GM19239 (cell line): Measurements from ENCODE around the gene IDH3B.
"Not testable (repeated sequence)": the region's sequence is repeated elsewhere in the genome, so short reads cannot be mapped to it uniquely, and the experiment has no call there.

Experiments used
- DNase-seq: peaks from one replicate; pipeline ENCODE4 v3.0.0; 2011; ENCODE audit warnings: low spot score; ENCODE audit not compliant: insufficient read length
- FAIRE-seq: peaks from 2 replicates; lab custom pipeline; 2011; peaks lifted over from hg19 to GRCh38; lab: Jason Lieb, UNC

The IDH3B gene

DNA sequence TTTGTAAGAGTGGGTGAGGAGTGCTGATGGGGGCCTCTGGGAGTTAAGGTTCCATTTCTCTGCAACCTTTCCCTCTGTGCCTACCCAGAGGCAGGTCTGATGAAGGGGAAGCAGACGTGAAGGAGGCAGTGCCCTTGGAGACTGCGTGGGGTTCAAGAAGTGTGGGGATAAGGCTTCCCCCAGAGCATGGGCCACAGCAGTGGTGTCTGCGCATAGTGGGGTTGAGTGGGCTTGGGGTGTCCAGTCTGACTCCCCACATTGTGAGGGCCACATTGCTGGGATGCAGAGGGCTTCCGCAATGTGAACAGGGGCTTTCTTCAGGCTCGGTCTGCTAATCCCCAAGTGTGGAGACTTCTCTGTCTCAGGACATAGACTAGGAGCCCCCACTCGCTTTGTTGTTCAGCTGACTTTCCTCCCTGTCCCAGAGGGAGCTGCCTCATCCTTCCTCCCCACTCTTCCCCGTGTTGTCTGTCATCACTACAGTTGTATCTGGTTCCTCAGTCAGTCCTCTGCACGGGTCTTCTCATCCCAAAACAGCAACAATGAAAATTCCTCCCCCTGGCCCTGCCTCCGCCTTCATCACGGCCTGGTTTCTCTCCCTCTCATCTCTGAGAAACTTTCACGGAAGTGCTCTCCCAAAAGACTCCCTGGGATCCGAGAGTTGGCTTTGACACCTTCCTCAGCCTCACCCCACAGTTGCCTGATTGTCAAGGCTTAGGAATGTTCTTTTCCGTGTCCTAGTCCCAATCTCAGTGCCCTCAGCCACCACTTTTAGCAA is 31.4 kb upstream of the IDH3B start:
- FAIRE-seq (no peak), DNase-seq (no peak)

DNA sequence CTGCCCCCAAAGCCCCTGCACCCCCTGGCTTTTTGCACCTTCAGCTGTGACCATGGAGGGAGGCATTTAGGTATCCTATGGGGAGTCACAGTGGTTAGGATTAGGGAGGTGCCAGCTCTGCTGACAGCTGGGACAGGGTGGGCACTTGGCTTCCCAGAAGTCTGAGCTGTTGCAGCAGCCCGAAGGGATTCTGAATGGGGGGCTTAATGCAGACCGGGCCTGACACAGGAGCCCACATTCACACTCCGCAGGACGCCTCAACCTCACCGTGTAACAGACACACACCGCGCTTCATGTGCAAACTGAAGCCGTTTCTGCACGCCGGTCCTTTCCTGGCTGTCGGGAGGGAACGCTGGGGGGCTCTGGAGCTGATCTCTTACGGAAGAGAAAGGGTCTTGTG is 30.5 kb upstream of the IDH3B start:
- FAIRE-seq (no peak), DNase-seq (no peak)

DNA sequence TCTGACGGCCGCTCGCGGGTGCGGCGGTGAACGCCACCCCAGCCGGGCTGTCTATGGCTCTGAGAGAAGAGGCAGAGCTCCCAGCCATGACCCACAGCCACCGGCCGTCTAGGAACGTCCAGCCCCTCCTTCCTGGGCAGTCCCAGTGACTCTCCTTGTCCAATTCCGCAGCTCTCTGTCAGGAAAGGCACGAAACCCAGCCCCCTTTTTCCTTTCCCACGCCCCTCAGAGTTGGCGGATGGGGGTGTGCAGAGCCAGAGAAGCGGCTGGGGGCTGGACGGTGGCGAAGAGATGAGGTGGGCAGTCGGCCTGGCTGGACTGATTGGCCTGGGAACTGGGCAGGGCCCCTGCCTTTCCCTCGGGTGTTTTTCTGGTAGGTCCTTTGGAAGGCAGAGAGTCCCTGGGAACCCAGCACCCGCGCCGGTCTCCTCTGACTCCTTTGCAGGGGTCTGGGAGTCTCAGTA is 30.0 kb upstream of the IDH3B start:
- FAIRE-seq (no peak), DNase-seq (no peak)

DNA sequence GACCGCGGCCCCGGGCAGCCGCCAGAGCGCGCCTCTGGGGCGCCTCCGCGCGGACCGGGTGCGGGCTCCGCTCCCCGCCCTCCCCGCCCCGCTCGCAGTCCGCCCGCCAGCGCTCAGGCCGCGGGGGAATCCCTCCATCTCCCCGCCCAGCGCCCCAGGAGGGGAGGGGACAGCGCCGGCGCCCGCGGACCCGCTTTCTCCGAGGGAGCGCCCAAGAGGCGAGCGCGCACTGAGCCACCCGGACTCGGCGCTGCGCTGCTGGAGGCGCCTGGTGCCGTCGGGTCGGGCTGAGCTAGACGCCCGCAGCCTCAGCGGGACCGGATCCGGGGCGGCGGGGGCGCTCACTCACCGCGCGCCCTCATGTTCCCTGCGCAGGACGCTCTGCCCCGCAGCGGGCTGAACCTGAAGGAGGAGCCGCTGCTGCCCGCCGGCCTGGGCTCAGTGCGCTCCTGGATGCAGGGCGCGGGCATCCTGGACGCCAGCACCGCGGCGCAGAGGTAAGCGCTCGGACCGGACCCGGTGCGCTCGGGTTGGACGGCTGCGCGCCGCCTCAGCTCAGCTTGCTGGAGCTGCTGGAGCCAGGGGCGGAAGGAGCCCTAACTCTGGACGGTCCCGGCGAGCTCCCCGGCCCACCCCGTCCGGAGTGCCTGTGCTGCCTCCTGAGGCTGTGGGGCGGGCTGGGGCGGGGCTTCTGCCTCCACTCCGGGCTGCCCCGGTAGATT is 29.4 kb upstream of the IDH3B start:
- FAIRE-seq (no peak), DNase-seq (peak; percentile 62)

DNA sequence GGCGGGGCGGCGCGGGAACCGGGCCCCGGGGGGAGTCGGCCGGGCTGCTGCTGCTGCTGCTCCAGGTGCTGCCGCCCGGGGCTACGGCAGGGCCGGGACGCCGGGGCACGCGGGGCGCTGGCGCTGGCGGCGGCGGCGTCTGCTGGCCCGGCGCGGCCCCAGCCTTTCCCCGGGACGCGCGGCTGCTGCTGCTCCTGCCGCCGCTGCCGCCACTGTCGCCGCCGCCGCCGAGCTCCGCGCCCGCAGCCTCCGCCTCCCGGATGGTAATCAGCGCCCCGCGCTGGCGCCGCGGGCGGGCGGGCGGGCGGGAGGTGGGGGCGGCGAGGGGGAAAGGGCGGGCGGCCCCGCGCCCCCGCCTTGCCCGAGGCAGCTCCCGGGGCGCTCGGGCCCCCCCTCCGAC is 28.9 kb upstream of the IDH3B start:
- DNase-seq = peak; percentile 69
- no peak for FAIRE-seq

DNA sequence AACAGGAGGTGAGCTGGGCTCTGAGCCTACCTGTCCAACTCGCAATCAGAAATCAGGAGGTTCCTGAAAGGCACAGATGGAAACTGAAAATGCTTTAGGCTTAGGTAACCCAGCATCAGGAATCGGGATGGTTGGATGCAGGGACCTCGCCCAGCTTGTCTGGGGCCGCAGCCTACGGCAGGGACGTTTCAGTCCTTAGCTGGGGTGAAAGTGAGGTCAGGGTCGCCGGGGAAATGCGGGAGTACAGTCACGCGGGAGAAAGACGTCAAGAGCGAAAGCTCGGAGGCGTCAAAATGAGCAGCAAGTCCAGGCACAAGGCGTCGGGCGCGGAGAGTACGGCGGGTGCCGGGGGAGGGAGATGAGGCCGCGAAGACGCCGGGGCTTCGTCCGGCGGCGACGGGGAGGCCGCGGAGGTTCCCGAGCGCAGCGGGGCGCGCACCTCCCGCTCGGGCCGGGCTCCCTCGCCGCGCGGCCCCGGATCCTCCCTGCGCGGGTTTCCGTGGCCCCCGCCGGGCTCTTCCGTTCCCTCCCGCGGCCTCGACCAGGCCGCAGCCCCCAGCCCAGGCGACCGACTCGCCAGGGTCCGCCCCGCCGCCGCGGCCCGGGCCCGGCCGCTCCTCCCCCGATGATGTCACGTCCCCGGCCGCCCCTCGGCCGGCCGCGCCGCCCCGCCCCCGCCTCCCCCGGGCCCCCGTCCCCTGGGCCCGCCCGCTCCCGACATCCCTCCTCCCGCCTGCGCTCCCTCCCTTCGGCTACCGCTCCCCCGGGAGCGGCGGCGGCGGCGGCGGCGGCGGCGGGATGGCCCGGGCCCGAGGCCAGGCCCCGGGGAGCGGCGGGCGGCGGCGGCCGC is 28.2 kb upstream of the IDH3B start, which contains the start of gene EBF4:
Gene EBF4 (plus strand): TSS at position 745 of the 850 bp plus-strand sequence. CDS start 866 bp downstream, outside the sequence.
- peak; percentile 62 for DNase-seq
- no peak for FAIRE-seq

DNA sequence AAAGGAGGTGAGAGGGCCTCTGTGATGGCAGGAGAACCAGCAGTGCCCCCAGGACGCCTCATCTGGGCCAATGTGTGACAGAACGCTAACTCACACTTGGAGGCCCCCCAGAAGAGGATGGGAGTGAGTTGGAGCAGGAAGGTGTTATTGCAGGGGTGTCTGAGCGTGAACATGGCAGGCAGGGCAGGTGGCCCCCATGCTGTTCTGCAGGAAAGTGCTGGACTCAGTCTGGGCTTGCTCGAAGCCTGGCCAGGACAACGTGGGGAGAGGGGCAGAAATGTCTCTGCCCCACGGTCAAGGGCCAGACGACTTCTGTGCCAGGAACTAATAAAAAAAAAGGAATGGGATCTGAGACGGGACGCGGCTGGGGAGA is 27.6 kb upstream of the IDH3B start:
- FAIRE-seq (no peak), DNase-seq (no peak)

DNA sequence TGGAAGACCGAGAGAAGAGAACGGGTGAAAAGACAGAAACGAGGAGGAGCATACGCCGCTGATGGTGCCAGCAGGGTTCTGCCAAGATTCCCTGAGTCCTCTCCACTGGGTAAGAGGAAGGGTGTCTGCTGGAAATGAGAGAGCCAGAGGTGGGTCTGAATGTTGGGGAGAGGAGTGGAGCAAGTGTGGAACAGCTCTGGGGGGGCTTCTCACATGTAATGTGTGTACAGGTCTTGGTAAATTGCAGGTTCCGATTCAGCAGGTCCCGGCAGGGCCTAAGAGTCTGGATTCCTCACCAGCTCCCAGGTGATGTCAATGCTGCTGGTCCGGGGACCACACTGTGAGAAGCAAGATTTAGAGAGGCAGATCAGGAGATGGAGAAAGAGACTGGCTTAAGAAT is 27.1 kb upstream of the IDH3B start:
- FAIRE-seq (no peak), DNase-seq (no peak)

DNA sequence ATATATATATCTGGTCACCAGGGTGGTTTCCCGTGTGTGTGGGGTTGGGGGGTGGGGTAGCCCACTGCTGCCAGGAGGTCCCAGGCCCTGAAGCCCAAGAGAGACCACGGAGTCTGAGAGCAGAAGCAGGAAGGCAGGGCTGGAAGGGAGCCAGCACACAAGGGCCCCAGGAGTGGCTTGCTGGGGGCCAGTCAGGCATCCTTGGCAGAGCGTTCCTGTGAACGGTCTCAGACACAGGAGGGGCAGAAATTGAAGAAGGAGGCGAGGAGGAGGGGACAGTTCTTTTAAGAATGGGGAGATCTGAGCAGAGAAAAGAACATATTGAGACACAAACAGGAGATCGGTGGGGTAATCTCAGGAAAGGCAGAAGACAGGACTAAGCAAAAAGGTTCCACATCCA is 26.7 kb upstream of the IDH3B start:
- DNase-seq (no peak), FAIRE-seq (no peak)

DNA sequence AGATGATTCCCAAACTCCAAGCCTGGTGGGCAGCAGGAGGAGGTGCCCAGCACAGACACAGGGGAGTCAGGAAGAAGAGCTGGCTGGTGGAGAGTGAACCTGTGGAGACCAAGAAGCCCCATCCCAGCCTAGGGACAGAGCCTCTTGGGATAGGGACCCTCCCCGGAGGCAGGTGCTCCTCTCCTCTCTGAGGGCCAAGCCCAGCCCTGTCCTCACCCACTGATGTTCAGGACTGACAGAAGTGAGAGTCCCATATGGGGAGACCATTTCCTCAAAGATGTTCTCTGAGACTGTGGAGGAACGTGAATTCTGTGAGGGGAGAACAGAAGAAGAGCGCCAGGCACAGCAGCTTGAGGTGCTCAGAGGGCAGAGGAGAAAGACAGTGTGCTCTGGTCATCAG is 26.2 kb upstream of the IDH3B start:
- DNase-seq (no peak), FAIRE-seq (no peak)

DNA sequence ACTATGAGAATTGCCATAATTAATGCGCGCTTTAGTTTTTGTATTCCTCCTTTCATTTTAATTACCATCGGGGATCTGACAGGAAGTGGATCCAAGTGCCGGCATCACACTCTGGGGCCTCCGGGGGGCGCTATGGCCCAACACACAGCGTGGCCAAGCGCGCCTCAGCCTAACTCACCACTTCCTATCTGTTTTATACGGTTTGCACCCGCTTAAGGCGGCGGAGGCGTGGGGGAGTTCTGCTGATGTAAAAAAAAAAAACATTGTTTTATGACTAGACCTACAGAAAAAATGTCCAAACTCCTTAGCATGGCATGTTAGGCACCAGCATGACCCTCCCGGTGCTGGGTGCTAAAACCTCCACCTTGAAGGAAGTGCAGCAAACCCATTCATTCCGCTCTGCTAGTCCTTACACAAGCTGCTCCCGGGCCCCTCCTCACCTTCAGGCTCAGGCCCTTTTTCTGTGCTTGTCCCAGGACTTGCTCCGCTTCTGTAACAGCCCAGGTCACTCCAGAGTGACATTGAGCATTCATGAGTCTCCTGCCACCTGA is 24.1 kb upstream of the IDH3B start:
- no peak for DNase-seq
- no peak for FAIRE-seq

DNA sequence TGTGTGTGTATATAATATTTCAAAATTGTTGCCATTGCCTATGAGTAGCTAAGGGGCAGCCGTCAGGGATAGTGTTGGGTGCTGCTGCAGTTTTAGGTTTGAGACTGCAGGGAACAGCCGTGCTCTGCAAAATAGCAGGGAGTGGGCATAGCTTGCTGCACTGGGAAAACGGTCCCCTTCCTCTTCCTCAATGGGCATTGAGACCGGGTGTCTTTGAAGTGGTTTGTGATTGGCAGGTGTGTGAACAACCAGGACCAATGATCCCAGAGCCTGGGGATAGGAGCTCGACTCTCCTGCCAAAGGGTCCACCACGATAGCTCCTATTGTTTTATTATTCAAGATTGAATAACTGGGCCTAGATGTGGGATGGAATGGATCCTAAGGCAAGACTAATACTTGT is 23.5 kb upstream of the IDH3B start:
- FAIRE-seq = no peak
- no peak for DNase-seq

DNA sequence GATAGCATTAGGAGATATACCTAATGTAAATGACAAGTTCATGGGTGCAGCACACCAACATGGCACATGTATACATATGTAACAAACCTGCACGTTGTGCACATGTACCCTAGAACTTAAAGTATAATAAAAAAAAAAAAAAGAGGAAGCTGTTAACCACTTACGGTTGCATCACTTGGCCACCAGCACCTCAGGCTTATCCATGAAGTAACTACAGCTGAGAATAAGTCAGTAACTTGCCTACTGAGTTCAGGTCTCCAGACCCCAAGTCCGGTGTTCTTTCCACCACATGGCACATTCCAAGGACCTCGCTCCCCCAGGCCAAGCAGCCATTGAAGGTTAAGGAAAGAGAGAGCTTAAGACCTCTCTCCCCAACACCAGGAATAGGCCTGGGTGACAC is 20.8 kb upstream of the IDH3B start:
- FAIRE-seq, DNase-seq: not testable (repeated sequence)

DNA sequence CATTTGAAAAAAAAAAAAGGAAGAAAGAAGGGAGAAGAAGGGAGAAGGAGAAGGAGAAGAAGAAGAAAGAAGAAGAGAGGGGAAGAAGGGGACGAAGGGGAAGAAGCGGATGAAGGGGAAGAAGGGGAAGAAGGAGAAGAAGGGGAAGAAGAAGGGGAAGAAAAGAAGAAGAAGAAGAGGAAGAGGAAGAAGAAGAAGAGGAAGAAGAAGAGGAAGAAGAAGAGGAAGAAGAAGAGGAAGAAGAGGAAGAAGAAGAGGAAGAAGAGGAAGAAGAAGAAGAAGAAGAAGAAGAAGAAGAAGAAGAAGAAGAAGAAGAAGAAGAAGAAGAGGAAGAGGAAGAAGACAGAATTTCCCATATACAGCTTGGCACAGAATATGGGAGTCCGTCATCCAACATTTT is 18.0 kb upstream of the IDH3B start:
- not testable (repeated sequence) for DNase-seq, FAIRE-seq

DNA sequence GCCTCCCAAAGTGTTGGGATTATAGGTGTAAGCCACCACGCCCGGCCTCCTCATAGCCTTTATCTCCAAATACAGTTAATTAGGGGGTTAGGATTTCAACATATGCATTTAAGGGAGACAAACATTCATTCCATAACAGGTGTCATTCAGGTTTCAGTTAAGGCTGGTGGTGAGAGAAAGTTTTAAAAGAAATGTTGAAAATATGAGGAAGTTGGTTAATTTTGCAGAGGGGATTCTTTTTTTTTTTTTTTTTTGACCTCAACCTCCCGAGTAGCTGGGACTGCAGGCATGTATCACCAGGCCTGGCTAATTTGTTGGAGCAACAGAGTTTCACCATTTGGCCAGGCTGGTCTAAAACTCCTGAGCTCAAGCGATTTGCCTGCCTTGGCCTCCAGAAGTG is 16.0 kb upstream of the IDH3B start:
- DNase-seq = no peak
- no peak for FAIRE-seq

DNA sequence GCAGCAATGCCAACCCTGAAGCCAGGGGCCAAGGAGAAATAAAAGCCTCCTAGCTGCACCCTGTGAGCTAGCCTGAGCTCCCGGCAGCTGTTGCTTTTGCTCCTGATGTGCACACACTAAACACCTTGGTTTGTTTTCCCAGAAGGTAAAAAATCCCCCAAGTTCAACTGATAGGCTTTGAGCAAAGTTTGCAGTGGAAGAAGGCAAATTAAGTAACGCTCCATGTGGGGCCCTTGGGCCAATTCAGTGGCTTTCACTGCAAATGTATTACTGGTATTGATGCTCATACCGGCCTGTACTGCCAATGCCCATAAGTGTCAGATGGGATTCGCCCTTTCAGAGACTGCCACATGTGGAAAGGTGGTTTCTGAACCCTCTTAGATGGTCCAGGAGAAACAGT is 9.4 kb upstream of the IDH3B start:
- no peak for DNase-seq

DNA sequence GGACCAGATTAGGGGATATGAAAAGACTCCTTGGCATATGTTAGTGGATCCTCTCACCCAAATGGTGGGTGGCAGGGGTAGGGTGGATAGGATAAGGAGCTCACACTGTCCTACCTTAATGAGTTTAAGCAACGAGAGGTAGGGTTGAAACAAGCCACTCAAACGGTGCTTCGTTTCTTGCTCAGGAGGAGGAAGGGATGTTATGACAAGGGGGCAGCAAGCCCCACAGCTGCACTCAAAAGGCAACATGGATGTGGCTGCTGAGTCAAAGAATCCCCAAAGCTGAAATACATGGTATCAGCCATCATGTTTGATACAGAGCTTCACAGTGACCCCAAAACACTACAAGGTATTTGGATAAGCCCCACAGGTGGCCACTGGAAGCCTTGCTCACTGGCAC is 8.4 kb upstream of the IDH3B start:
- FAIRE-seq (no peak), DNase-seq (no peak)

More for the DNA sequence above, 9.4 kb upstream of the IDH3B start:
- FAIRE-seq = no peak

DNA sequence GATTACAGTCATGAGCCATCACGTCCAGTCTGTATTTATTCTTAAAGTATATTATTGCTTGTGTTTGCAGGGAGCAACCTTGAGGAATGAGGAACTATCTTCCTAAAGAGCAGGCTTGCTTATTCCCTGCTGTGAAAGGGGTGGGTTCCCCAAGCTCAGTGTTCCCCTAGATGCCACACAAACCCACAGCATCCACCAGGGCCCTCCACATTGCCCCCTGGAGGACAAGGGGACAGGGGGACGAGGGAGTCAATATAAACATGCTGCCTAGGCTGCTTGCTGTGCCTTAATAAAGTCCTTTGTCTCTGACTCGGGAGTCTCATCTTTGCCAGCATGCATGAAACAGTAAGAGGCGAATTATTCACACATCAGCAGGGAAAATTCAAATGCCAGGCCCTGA is 8.0 kb upstream of the IDH3B start:
- FAIRE-seq (no peak), DNase-seq (no peak)

DNA sequence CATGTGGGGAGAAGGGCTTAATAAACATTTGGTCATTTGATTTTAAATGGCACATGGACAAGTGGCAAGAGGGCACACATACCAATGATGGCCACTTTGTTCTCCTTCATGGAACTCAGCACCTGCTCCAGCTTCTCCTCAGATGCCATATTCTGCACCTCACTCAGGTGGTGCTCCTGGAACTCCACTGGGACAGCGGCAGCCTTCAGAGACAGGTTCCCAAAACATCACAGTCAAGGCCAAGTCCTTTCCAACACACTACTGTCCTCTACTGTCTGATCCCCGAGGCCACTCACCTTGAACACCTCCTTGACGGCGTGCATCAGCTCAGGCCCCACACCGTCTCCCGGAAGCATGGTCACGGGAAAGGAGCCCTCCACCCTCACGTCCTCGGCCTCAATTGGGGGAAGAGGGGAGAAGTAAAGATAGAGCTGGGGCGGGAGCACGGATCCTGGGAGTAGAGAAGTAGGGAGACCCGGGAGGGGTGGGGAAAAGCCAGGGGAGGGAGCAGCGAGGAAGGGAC is 591 bp downstream of the IDH3B start:
- FAIRE-seq (no peak), DNase-seq (no peak)

DNA sequence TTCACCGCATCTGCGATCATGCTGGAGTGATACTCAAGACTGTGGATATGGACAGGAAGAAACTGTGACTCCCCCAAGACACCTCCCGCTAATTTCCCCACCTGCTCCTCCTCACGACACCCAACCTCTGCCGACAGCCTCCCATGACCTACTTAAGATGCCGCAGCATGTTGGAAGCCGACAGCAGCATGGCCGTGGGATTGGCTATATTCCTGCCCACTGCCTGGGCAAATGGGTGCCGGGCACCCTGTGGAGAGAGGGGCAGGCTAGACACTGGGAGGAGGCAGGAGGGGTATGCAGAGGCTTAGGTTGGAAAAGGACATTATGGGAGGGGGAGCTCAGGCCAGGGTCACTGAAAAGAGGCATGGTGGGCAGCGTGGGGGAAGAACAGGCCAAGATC is 4.5 kb downstream of the IDH3B start:
- FAIRE-seq = no peak

More for the DNA sequence above, 4.5 kb downstream of the IDH3B start:
- no peak for DNase-seq
